Upper lobe of left lung (tissue), 6 donors: ENCODE results near the gene SPINK13. TPM values are rescaled to one million over a fixed set of nuclear protein-coding genes. Genes with fewer than 3 reads are reported as not detected.

Source experiments
- ATAC-seq, 2 donors: fragments of 200-7000 bp; cut with Tn5 transposase; one replicate each; pipeline ENCODE4 v1.9.1; 2022; ENCODE audit warnings: mild to moderate bottlenecking in 2 of 2, moderate library complexity in 2 of 2; ENCODE audit not compliant: low FRiP score in 2 of 2
- DNase-seq, 2 donors: peaks; one replicate each; pipeline ENCODE4 v3.0.0-alpha.2; 2019 to 2020
- H3K27ac ChIP-seq, 4 donors: fragments of 200-600 bp; sonication (generic); one replicate each; pipeline ENCODE4 v1.5.1; 2016 to 2019
- H3K27me3 ChIP-seq, 4 donors: fragments of 200-600 bp; sonication (generic); one replicate each; pipeline ENCODE4 v1.5.1; 2017 to 2019
- H3K36me3 ChIP-seq, 4 donors: fragments of 200-600 bp; sonication (generic); one replicate each; pipeline ENCODE4 v1.5.1; 2016 to 2019
- H3K4me1 ChIP-seq, 4 donors: fragments of 200-600 bp; sonication (generic); one replicate each; pipeline ENCODE4 v1.5.1; 2018 to 2019
- H3K4me3 ChIP-seq, 4 donors: fragments of 200-600 bp; sonication (generic); one replicate each; pipeline ENCODE4 v1.5.1; 2017 to 2019; ENCODE audit warnings: mild to moderate bottlenecking in 2 of 4, moderate library complexity in 1 of 4
- H3K9me3 ChIP-seq, 4 donors: fragments of 200-600 bp; sonication (generic); one replicate each; pipeline ENCODE4 v1.5.1; 2018 to 2019
- CTCF ChIP-seq, 6 experiments: fragments of 450-650 bp in 4 of 6; fragments of 200-600 bp in 2 of 6; sonication (generic) in 2 of 6; IDR thresholded peaks; one replicate each; pipeline ENCODE4 v1.5.1; 2016 to 2019; ENCODE audit warnings: antibody characterized with exemption in 6 of 6
- EP300 ChIP-seq, 4 donors: sonication (generic); formaldehyde crosslinking; IDR thresholded peaks; one replicate each; pipeline ENCODE4 v1.5.1; 2017; ENCODE audit warnings: antibody characterized with exemption in 4 of 4, control low read depth in 2 of 4
- POLR2A ChIP-seq, 4 donors: fragments of 450-650 bp; IDR thresholded peaks; one replicate each; pipeline ENCODE4 v1.5.1; 2016 to 2017; ENCODE audit warnings: antibody characterized with exemption in 4 of 4, mild to moderate bottlenecking in 2 of 4
- POLR2AphosphoS5 ChIP-seq, 2 donors: sonication (generic); formaldehyde crosslinking; IDR thresholded peaks; one replicate each; pipeline ENCODE4 v1.5.1; 2017; ENCODE audit warnings: antibody characterized with exemption in 2 of 2
- WGBS, 2 donors: methylation state at CpG; one replicate each; pipeline ENCODE4 v1.1.5; 2017 to 2018; 5-methylcytosine and 5-hydroxymethylcytosine counted together
- small RNA-seq, 4 donors: library from RNA; depleted of rRNA; stranded (forward); fragments of <200 nt; gene quantifications; one replicate each; pipeline ENCODE3, GENCODE V24; 2016
- total RNA-seq, 6 donors: library from RNA; depleted of rRNA in 4 of 6; stranded (reverse); fragments of >200 nt in 4 of 6; gene quantifications; one replicate each; pipeline versions ENCODE4 v1.1.0 to v1.2.1, GENCODE V29; 2016 to 2021
- donor health status: DM: no; HTN: no; CAD: no; lungs with moderate emphysema.
- donor health status: DM: no; HTN: yes; CAD: no; lungs with severe emphysema.

SPINK13 gene
- total RNA-seq, 6 donors from 2014 or later = not detected

GRCh38 chr5:148333262-148333849 is 64.8 kb downstream of the SPINK13 start:
- H3K4me3 ChIP-seq = no peak overlapping the region
- no peaks in the 10 kb centered on the region for H3K4me1 ChIP-seq
- DNase-seq (no peak), ATAC-seq (no peak)
- 94 to 98% methylated on average over 4 of the region's 4 CpGs for WGBS, 2 donors
- no peaks in the 10 kb centered on the region for H3K36me3 ChIP-seq
- TF ChIP-seq EP300 (IDR thresholded peaks at IDR 0.05) = no peak
- no peak for TF ChIP-seq POLR2A (IDR thresholded peaks at IDR 0.05)
- TF ChIP-seq CTCF (IDR thresholded peaks at IDR 0.05) = no peak
- no peak for TF ChIP-seq POLR2AphosphoS5 (IDR thresholded peaks at IDR 0.05)
- no peak overlapping the region for H3K27ac ChIP-seq
- H3K9me3 ChIP-seq = no peaks in the 10 kb centered on the region
- H3K27me3 ChIP-seq = no peaks in the 10 kb centered on the region

DNA sequence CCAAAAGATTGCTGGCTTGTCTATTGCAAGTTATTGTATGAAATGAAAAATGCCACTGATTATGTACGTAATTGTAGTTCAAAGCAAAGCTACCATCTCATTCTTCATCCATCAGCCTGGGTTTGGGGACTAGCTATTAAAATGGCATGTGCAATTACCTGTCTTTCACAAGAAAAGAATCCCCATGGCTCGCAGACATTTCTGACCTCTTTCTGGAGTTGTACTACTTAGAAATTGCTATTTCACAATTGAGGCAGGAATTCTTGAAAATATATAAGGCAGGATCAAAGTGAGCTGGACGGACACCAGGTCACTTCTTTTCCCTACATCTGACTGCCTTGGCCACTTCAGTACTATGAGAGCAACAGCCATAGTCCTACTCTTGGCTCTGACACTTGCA is 66.7 kb downstream of the SPINK13 start, which contains the start of gene SPINK9:
Gene SPINK9 (plus strand): TSS at position 301 of the 400 bp plus-strand sequence. CDS start 55 bp downstream, at position 356.
- H3K27ac ChIP-seq = no peak within 1 kb of the TSS
- no peak for TF ChIP-seq POLR2A (IDR thresholded peaks at IDR 0.05)
- TF ChIP-seq POLR2AphosphoS5 (IDR thresholded peaks at IDR 0.05) = no peak
- no peak for TF ChIP-seq EP300 (IDR thresholded peaks at IDR 0.05)
- TF ChIP-seq CTCF (IDR thresholded peaks at IDR 0.05) = no peak

More for the DNA sequence above, 66.7 kb downstream of the SPINK13 start, which contains the start of gene SPINK9:
- WGBS, 2 donors = 89 to 93% methylated on average over 3 of the region's 3 CpGs
- Histone ChIP-seq H3K4me1 (no peaks in the 10 kb centered on the region), H3K27me3 (no peaks in the 10 kb centered on the region), H3K9me3 (no peaks in the 10 kb centered on the region), H3K36me3 (no peaks in the 10 kb centered on the region), H3K4me3 (no peak within 1 kb of the TSS)
- ATAC-seq (no peak), DNase-seq (no peak)

Small RNA genes within 50 kb of the gene (small RNA-seq; reads per million reads assigned to genes)
- gene HMGN1P16 = 0 reads per million in 4 donors

Other genes starting within 250 kb of the SPINK13 start
- 1 to 10 TPM in 5 of 6 donors, under 1 TPM in 1; 0.91 to 6.2 (median 2.7) TPM for gene SPINK5, start 204.8 kb upstream of the SPINK13 start, total RNA-seq
- not detected for gene SPINK14, start 100.2 kb upstream of the SPINK13 start, total RNA-seq
- not detected for gene SPINK6, start 65.8 kb upstream of the SPINK13 start, total RNA-seq
- not detected for gene MARCOL, start 30.3 kb upstream of the SPINK13 start, total RNA-seq
- gene SPINK7, start 43.6 kb downstream of the SPINK13 start, total RNA-seq = not detected
- gene SPINK9, start 66.8 kb downstream of the SPINK13 start, total RNA-seq = not detected
- 100 to 1,000 TPM in 2 of 6 donors, 10 to 100 TPM in 4; 33.0 to 103 (median 61.6) TPM for gene FBXO38, start 115.2 kb downstream of the SPINK13 start, total RNA-seq